Activated T-cell treated with anti-CD3 and anti-CD28 coated beads, Interleukin-2, amount 50 U/mL, for 4 hours (primary cell): Measurements from ENCODE around the gene LZTS3. TPM values are rescaled to one million over a fixed set of nuclear protein-coding genes. Genes with fewer than 3 reads are reported as not detected.
"Not testable (repeated sequence)": the region's sequence is repeated elsewhere in the genome, so short reads cannot be mapped to it uniquely, and the experiment has no call there.

ENCODE experiments used
- ATAC-seq, 2 donors: fragments of 200-7000 bp; cut with Tn5 transposase; one replicate each; pipeline ENCODE4 v1.10.0; 2021
- DNase-seq: peaks from one replicate; pipeline ENCODE4 v3.0.0-alpha.2; 2020
- H3K27me3 Mint-ChIP-seq: one replicate; pipeline ENCODE4 v1.8.0; 2021; ENCODE audit warnings: low read depth, mixed read lengths
- H3K36me3 Mint-ChIP-seq: one replicate; pipeline ENCODE4 v1.8.0; 2022; ENCODE audit warnings: mixed read lengths; ENCODE audit not compliant: insufficient read depth
- H3K4me1 Mint-ChIP-seq: one replicate; pipeline ENCODE4 v1.8.0; 2021; ENCODE audit warnings: low read depth, mixed read lengths
- H3K4me3 Mint-ChIP-seq: one replicate; pipeline ENCODE4 v1.8.0; 2021; ENCODE audit warnings: mild to moderate bottlenecking, moderate library complexity, mixed read lengths
- H3K9me3 Mint-ChIP-seq: one replicate; pipeline ENCODE4 v1.8.0; 2021; ENCODE audit warnings: mixed read lengths
- total RNA-seq, 3 donors: library from RNA; stranded (reverse); gene quantifications; one replicate each; pipeline ENCODE4 v1.2.1, GENCODE V29; 2021

LZTS3 gene
- total RNA-seq, 3 donors from 2014 or later: 0.46 to 1.1 (median 0.61) TPM

DNA sequence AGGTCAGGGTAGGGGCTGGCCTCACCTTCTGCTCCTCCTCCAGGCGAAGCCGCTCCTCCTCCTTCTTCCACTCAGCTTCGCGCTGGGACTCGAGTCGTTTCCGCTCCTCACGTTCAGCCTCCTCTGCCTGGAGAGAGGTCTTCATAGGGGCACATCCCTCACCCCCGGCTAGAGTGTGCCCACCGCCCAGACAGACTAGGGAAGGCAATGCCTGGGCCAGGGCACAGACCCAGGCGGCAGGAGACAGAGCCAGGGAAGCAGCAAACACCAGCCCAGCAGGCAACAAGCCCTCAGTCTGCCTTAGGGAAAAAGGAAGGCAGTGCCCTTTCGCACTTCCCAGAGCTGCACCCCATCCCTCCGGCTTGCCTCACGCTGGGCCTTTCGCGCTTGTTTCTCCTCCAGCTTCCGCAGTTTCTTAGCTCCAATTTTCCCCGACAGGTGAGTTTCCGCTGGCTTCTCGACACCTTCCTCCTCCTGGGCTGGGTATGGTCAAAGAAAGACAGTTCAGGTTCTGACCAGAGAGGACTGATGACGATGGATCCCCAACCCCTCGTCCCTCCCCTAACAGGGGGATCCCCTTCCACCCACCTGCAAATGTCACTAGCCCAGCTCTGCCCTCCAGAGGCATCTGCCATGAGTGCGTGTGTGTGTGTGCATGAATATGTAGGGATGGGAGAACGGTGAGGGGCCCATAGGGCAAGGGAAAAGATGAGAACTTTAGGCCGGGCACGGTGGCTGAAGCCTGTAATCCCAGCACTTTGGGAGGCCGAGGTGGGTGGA lies 26.8 kb upstream of the LZTS3 start:
- H3K4me3 Mint-ChIP-seq: no peak overlapping the region
- peaks cover 16% of the 10 kb centered on the region for H3K4me1 Mint-ChIP-seq
- no peak for DNase-seq
- peaks cover 26% of the 10 kb centered on the region for H3K36me3 Mint-ChIP-seq
- no peaks in the 10 kb centered on the region for H3K9me3 Mint-ChIP-seq
- H3K27me3 Mint-ChIP-seq: no peaks in the 10 kb centered on the region
- no peak for ATAC-seq

DNA sequence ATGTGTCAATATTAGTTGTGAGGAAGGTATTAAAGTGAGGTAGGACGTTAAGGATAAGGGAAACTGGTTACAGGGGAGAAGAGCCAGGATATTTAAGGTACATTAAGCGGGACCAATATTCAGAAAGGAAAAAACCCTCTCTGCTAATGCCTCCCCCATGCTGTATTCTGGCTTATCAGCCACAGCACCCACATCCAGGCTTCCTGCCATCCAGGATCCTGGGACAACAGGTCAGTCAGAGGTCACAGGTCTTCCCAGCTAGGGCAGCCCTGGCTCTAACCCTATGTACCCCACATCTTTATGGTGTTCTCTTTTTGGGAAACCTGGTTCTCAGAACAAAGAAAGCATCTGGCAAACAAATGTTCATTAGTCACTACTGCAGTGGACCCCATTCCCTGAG lies 25.9 kb upstream of the LZTS3 start:
- ATAC-seq (no peak), DNase-seq (no peak)
- Mint-ChIP-seq H3K36me3 (peaks cover 27% of the 10 kb centered on the region), H3K27me3 (no peaks in the 10 kb centered on the region), H3K4me1 (peaks cover 14% of the 10 kb centered on the region), H3K9me3 (no peaks in the 10 kb centered on the region), H3K4me3 (no peak overlapping the region)

GRCh38 chr20:3195590-3196237 lies 22.4 kb upstream of the LZTS3 start:
- Mint-ChIP-seq H3K9me3 (no peaks in the 10 kb centered on the region), H3K36me3 (peaks cover 37% of the 10 kb centered on the region), H3K4me3 (no peak overlapping the region), H3K27me3 (no peaks in the 10 kb centered on the region), H3K4me1 (peaks cover 9% of the 10 kb centered on the region)
- DNase-seq (no peak), ATAC-seq (no peak)

- Mint-ChIP-seq H3K36me3 (peaks cover 34% of the 10 kb centered on the region), H3K4me1 (peaks cover 9% of the 10 kb centered on the region), H3K9me3 (no peaks in the 10 kb centered on the region), H3K27me3 (no peaks in the 10 kb centered on the region), H3K4me3 (no peak overlapping the region)
- ATAC-seq: no peak
- DNase-seq: no peak
These were observed 21.4 kb upstream of the LZTS3 start for GRCh38 chr20:3194617-3195280.

GRCh38 chr20:3193806-3194616 lies 20.7 kb upstream of the LZTS3 start:
- Mint-ChIP-seq H3K9me3 (no peaks in the 10 kb centered on the region), H3K4me3 (no peak overlapping the region), H3K4me1 (peaks cover 7% of the 10 kb centered on the region), H3K27me3 (no peaks in the 10 kb centered on the region), H3K36me3 (peaks cover 32% of the 10 kb centered on the region)
- DNase-seq: no peak
- peak; percentile 67 to 74 for ATAC-seq

- Mint-ChIP-seq H3K4me3 (no peak overlapping the region), H3K36me3 (peaks cover 31% of the 10 kb centered on the region), H3K27me3 (no peaks in the 10 kb centered on the region), H3K4me1 (peaks cover 7% of the 10 kb centered on the region), H3K9me3 (no peaks in the 10 kb centered on the region)
- DNase-seq (no peak), ATAC-seq (no peak)
These were observed 19.1 kb upstream of the LZTS3 start for GRCh38 chr20:3192226-3193015.

- DNase-seq (no peak), ATAC-seq (no peak)
- H3K4me1 Mint-ChIP-seq: peaks cover 3% of the 10 kb centered on the region
- H3K27me3 Mint-ChIP-seq: no peaks in the 10 kb centered on the region
- no peak overlapping the region for H3K4me3 Mint-ChIP-seq
- no peaks in the 10 kb centered on the region for H3K9me3 Mint-ChIP-seq
- H3K36me3 Mint-ChIP-seq: peaks cover 24% of the 10 kb centered on the region
These were observed 17.3 kb upstream of the LZTS3 start for GRCh38 chr20:3190681-3191111.

- no peak for DNase-seq
- Mint-ChIP-seq H3K4me3 (no peak overlapping the region), H3K27me3 (no peaks in the 10 kb centered on the region), H3K9me3 (no peaks in the 10 kb centered on the region), H3K36me3 (peaks cover 17% of the 10 kb centered on the region), H3K4me1 (no peaks in the 10 kb centered on the region)
- no peak for ATAC-seq
These were observed 16.3 kb upstream of the LZTS3 start for GRCh38 chr20:3189561-3190131.

GRCh38 chr20:3188823-3189413 lies 15.6 kb upstream of the LZTS3 start:
- no peaks in the 10 kb centered on the region for H3K4me1 Mint-ChIP-seq
- H3K27me3 Mint-ChIP-seq: no peaks in the 10 kb centered on the region
- no peaks in the 10 kb centered on the region for H3K9me3 Mint-ChIP-seq
- peaks cover 17% of the 10 kb centered on the region for H3K36me3 Mint-ChIP-seq
- H3K4me3 Mint-ChIP-seq: no peak overlapping the region
- DNase-seq: no peak
- no peak for ATAC-seq

DNA sequence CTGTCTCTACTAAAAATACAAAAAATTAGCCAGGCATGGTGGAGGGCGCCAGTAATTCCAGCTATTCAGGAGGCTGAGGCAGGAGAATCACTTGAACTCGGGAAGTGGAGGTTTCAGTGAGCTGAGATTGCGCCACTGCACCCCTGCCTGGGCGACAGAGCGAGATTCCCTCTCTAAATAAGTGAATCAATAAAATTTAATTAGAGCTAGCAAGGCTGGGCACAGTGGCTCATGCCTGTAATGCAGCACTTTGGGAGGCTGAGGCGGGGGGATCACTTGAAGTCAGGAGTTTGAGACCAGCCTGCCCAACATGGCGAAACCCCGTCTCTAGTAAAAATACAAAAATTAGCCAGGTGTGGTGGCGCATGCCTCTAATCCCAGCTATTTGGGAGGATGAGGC lies 14.5 kb upstream of the LZTS3 start:
- DNase-seq, H3K4me1 Mint-ChIP-seq, H3K9me3 Mint-ChIP-seq, H3K27me3 Mint-ChIP-seq, ATAC-seq, H3K4me3 Mint-ChIP-seq: not testable (repeated sequence)
- H3K36me3 Mint-ChIP-seq: peaks cover 17% of the 10 kb centered on the region

- H3K4me3 Mint-ChIP-seq: no peak overlapping the region
- ATAC-seq (no peak), DNase-seq (no peak)
- H3K36me3 Mint-ChIP-seq: no peaks in the 10 kb centered on the region
- H3K27me3 Mint-ChIP-seq: no peaks in the 10 kb centered on the region
- H3K4me1 Mint-ChIP-seq: no peaks in the 10 kb centered on the region
- H3K9me3 Mint-ChIP-seq: no peaks in the 10 kb centered on the region
These were observed 10.7 kb upstream of the LZTS3 start for GRCh38 chr20:3183896-3184612.

DNA sequence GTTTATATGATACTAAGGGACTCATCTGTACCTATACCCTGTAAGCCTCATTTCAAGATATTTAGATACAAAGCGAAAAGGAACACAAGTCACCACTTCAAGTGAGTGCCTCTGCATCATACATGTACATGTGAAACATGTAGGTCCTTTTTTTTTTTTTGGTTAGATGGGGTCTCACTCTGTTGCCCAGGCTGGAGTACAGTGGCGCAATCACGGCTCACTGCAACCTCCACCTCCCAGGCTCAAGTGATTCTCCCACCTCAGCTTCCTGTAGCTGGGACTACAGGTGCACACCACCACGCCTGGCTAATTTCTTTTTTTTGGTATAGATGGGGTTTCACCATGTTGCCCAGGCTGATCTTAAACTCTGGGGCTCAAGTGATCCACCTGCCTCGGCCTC lies 9.1 kb upstream of the LZTS3 start:
- H3K27me3 Mint-ChIP-seq, H3K4me1 Mint-ChIP-seq, H3K36me3 Mint-ChIP-seq, H3K4me3 Mint-ChIP-seq, DNase-seq, H3K9me3 Mint-ChIP-seq, ATAC-seq: not testable (repeated sequence)
